B cell (primary cell): ENCODE results near the gene HLA-DQB1.

Experiments used
- CTCF ChIP-seq: fragments of 200-600 bp; IDR thresholded peaks from one replicate; pipeline ENCODE4 v1.8.0; 2022; ENCODE audit warnings: antibody characterized with exemption, mild to moderate bottlenecking
- EZH2 ChIP-seq: IDR thresholded peaks from 2 replicates; pipeline ENCODE4 v1.6.1; 2012; ENCODE audit warnings: borderline replicate concordance, low read depth, mild to moderate bottlenecking, moderate library complexity, low read length; ENCODE audit not compliant: insufficient read depth, poor library complexity, severe bottlenecking

DNA sequence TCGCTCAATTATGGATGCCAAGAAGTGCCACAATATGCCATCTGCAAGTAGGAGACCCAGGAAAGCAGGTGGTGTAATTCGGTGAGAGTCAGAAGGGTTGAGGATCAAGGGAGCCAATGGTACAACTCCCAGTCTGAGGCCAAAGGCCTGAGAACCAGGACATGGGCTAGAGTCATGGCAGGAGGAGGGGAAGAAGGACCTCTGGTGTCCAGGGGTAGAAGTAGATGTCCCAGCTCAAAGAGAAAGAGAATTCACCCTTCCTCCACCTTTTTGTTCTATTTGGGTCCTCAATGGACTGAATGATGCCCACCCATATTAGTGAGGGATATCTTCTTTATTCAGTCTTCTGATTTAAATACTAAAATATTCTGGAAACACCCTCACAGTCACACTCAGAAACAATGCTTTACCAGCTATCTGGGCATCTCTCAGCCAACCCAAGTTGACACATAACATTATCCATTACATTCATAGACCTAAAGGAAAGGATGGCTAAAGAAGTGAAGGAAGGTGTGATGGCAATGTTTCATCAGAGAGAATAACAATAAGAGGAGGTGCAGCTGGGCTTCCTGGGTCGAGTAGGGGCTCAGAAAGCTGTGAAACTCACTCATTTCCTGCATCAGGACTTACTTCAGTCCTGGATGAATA is 50.4 kb downstream of the HLA-DQB1 start:
- TF ChIP-seq CTCF (no peak), EZH2 (no peak)
